Dendritic cell treated with granulocyte-macrophage colony-stimulating factor and Interleukin-4, amounts not matched to agents 40 ng/mL and 50 ng/mL, for 4 days (primary cell): ENCODE results near the gene ULK4.

Experiments used
- H3K27ac Mint-ChIP-seq: one replicate; pipeline ENCODE4 v1.8.0; 2022; ENCODE audit warnings: mild to moderate bottlenecking, mixed read lengths
- H3K27me3 Mint-ChIP-seq: one replicate; pipeline ENCODE4 v1.8.0; 2022; ENCODE audit warnings: mild to moderate bottlenecking, mixed read lengths
- H3K36me3 Mint-ChIP-seq: one replicate; pipeline ENCODE4 v1.8.0; 2022; ENCODE audit warnings: low read depth, mixed read lengths
- H3K4me1 Mint-ChIP-seq: one replicate; pipeline ENCODE4 v1.8.0; 2022; ENCODE audit warnings: low read depth, mixed read lengths
- H3K4me3 Mint-ChIP-seq: one replicate; pipeline ENCODE4 v1.8.0; 2022; ENCODE audit warnings: mild to moderate bottlenecking, moderate library complexity, mixed read lengths
- H3K9me3 Mint-ChIP-seq: one replicate; pipeline ENCODE4 v1.8.0; 2022; ENCODE audit warnings: mixed read lengths
- intact Hi-C: fragments of 100-400 bp; cut with micrococcal nuclease; formaldehyde crosslinking; loops from one replicate; pipeline ENCODE4 v1.15.0; 2022

Gene ULK4

DNA sequence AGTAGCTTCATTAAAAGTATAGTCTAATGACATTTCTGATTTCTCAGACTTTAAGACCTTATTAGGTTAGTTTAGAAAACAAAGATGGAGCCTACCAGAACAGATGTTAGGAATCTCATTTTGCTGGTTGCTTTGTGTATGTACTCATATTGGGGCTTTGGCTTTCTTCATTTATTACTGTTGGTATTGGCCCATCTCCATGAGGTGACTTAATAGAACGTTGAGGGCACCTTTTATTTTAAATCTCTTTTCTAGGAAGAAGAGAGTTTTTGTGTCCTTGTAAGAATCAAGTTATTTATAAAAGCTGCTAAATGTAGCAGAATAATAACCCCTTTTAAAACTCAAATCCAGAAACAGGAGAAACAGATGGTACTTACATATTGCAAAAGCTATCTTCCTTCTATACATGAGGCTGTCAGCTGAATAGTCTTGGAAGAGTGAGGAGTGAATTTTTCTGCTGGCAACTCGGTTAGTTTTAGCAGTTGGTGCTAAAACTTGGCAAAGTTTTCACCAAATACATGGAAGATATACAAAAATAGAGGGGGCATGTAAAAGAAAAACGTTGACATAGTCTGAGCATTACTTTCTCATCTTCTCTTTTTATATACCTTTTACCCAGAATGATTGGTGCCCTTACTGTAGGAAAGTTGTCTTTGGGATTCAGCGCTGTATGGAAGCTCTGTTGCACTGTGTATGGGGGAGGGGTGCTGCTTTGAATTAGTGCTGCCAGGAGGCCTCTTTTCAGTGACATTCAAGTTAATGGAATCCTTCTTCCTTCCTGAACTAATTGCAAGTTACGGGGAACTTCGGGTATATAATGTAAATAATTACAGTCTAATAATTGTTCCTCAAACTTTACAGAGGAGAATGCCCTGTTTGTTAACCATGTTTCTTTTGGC lies 726.8 kb downstream of the ULK4 start:
- Mint-ChIP-seq H3K9me3 (no peaks in the 10 kb centered on the region), H3K27ac (no peak overlapping the region), H3K27me3 (no peaks in the 10 kb centered on the region), H3K4me3 (no peak overlapping the region), H3K36me3 (peaks cover 100% of the 10 kb centered on the region), H3K4me1 (no peaks in the 10 kb centered on the region)
- intact Hi-C loops = no loop called here

DNA sequence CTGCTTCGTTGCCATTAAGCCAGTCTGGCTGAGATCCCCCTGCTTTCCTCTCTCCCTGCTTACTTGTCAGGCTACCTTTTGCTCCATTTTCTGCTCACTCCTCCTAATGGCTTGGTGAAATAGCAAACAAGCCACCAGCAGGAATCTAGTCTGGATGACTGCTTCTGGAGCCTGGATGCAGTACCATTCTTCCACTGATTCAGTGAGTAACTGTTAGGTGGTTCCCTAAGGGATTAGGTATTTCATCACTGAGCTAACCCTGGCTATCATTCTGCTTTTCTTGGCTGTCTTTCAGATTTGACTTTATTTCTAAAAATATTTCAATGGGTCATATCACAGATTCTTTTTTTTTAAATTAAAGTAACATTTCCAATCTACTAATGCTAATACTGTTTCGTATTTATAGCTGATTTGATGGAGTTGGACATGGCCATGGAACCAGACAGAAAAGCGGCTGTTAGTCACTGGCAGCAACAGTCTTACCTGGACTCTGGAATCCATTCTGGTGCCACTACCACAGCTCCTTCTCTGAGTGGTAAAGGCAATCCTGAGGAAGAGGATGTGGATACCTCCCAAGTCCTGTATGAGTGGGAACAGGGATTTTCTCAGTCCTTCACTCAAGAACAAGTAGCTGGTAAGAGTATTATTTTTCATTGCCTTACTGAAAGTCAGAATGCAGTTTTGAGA lies 737.6 kb downstream of the ULK4 start:
- Mint-ChIP-seq H3K36me3 (peaks cover 57% of the 10 kb centered on the region), H3K4me1 (peaks cover 35% of the 10 kb centered on the region), H3K27ac (no peak overlapping the region), H3K9me3 (no peaks in the 10 kb centered on the region), H3K4me3 (no peak overlapping the region), H3K27me3 (no peaks in the 10 kb centered on the region)
- intact Hi-C loops = no loop called here

DNA sequence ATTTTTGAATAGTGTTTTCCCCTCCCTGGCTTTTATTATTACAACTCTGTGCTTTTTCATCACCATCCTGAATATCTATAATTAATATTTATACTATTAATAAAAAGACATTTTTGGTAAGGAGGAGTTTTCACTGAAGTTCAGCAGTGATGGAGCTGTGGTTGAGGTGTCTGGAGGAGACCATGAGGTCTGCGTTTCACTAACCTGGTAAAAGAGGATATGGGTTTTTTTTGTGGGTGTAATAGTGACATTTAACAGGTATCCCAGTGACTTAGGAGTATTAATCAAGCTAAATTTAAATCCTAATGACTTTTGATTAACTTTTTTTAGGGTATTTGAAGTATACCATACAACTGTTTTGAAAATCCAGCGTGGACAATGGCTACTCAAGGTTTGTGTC lies 738.2 kb downstream of the ULK4 start:
- Mint-ChIP-seq H3K27ac (no peak overlapping the region), H3K36me3 (peaks cover 51% of the 10 kb centered on the region), H3K4me1 (peaks cover 40% of the 10 kb centered on the region)

DNA sequence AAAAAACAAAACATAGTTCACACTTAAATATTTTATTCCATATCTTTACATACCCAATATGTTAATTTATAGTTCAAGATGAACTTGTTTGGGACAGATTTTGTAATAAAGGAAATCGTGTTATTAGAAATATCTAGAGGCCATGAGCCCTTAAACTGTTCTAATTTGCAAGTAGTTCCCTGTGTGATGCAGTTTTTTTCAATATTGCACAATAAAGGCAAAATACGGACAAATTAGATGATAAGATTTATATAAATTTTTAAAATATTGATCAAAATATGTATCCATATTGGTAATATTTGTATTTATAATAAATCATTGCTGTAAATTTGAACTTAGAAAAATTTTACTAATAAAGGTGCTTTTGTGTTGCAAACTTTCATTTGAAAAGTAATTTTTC lies 738.8 kb downstream of the ULK4 start:
- intact Hi-C loops = no loop called here
- no peak overlapping the region for H3K27ac Mint-ChIP-seq
- H3K9me3 Mint-ChIP-seq = no peaks in the 10 kb centered on the region
- peaks cover 45% of the 10 kb centered on the region for H3K36me3 Mint-ChIP-seq
- H3K4me3 Mint-ChIP-seq = no peak overlapping the region
- no peaks in the 10 kb centered on the region for H3K27me3 Mint-ChIP-seq
- peaks cover 35% of the 10 kb centered on the region for H3K4me1 Mint-ChIP-seq

More for the DNA sequence above, 738.2 kb downstream of the ULK4 start:
- H3K4me3 Mint-ChIP-seq = no peak overlapping the region
- no peaks in the 10 kb centered on the region for H3K27me3 Mint-ChIP-seq
- intact Hi-C loops = no loop called here
- no peaks in the 10 kb centered on the region for H3K9me3 Mint-ChIP-seq

DNA sequence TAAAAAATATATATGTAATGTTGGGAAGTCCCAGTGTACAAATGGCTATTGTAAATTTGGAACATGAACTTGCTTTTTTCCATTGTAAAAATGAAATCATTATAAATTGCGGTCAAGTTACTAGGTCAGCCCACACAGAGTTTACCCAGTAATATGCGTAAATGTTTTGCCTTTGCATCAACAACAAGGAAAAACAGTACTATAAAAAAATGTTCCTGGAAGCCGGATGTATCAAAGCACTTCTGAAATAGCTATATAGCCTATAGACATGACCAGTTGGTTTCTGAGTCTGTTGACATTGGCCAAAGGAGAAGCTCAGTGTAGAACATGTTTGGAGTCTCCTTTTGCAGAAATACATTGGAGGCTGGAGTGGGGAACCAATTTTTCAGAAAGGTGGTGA lies 739.4 kb downstream of the ULK4 start:
- intact Hi-C loops = no loop called here
- Mint-ChIP-seq H3K9me3 (no peaks in the 10 kb centered on the region), H3K27me3 (no peaks in the 10 kb centered on the region), H3K36me3 (peaks cover 39% of the 10 kb centered on the region), H3K4me1 (peaks cover 40% of the 10 kb centered on the region), H3K4me3 (no peak overlapping the region), H3K27ac (no peak overlapping the region)

DNA sequence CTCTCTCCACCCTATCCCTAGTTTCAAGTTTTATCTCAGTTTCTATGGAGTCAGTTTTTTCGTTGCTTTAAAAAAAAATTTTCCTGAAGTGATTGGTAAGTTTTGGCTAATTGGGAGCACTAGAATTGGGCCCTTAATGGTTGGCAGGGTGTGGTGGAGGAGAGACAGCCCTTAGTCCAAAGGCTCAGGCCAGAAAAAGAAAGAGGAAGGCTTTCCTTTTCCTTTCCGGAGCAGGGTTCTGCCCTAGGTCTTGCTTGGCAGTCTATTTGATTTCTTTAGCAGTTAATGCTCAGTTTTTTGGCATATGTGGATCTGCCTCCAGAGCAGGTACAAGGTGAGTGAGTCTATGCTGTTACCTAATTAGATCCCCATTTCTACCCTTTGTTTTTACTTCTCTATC lies 739.9 kb downstream of the ULK4 start:
- Mint-ChIP-seq H3K27ac (peak overlapping the region; percentile 22), H3K27me3 (no peaks in the 10 kb centered on the region), H3K9me3 (no peaks in the 10 kb centered on the region), H3K4me3 (no peak overlapping the region), H3K36me3 (peaks cover 34% of the 10 kb centered on the region), H3K4me1 (peaks cover 42% of the 10 kb centered on the region)
- intact Hi-C loops = no loop called here

DNA sequence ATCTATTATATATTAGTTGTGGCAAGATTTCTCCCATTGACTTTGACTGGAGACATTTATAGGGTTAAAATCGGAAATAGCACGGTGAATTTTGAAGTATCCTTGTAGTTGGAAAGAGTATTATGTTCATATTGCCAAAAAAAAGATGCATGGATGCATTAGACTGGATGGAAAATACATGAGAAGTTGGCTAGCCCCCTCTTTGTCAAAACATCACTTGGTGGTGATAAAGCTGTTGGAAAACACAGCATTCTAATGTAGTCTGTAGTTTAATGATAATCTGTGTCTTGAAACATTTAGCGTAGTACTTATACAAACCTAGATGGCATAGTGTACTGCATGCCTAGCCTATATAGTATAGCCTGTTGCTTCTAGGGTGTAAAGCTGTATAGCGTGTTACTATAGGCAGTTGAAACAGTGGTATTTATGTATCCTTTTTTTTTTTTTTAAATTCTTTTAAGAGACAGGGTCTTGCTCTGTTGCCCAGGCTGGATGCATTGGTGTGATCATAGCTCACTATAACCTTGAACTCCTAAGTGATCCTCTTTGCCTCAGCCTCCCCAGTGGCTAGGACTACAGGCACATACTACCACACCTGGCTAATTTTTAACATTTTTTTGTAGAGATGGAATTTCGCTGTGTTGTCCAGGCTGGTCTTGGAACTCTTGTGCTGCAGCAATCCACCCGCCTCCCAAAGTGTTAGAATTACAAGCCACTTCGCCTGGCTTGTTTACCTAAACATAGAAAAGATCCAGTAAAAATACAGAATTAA lies 740.8 kb downstream of the ULK4 start:
- Mint-ChIP-seq H3K9me3 (no peaks in the 10 kb centered on the region), H3K27me3 (no peaks in the 10 kb centered on the region), H3K36me3 (peaks cover 25% of the 10 kb centered on the region), H3K4me1 (peaks cover 47% of the 10 kb centered on the region), H3K4me3 (no peak overlapping the region), H3K27ac (peak overlapping the region; percentile 22)
- intact Hi-C loops = no loop called here

DNA sequence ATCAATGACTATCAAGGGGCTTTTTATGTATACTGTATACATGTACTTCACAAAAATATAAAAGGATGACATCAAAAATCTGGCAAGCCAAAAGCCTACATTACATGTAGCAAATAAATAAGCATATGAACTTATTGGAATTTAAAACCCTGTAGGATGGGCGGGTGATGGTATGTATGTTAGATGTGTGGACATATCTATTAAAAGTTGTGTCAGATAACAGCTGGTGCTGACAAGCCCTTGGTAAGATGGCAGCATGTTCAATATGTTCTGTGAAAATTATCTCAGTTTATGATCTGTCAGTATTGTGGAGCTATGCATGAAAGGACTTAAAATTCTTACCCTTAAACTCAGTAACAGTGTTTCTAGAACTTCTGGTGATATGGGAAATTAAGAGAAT lies 742.5 kb downstream of the ULK4 start:
- H3K27ac Mint-ChIP-seq = no peak overlapping the region
- H3K4me1 Mint-ChIP-seq = peaks cover 54% of the 10 kb centered on the region
- no peaks in the 10 kb centered on the region for H3K27me3 Mint-ChIP-seq
- intact Hi-C loops = no loop called here
- H3K9me3 Mint-ChIP-seq = no peaks in the 10 kb centered on the region
- peaks cover 8% of the 10 kb centered on the region for H3K36me3 Mint-ChIP-seq
- H3K4me3 Mint-ChIP-seq = no peak overlapping the region

DNA sequence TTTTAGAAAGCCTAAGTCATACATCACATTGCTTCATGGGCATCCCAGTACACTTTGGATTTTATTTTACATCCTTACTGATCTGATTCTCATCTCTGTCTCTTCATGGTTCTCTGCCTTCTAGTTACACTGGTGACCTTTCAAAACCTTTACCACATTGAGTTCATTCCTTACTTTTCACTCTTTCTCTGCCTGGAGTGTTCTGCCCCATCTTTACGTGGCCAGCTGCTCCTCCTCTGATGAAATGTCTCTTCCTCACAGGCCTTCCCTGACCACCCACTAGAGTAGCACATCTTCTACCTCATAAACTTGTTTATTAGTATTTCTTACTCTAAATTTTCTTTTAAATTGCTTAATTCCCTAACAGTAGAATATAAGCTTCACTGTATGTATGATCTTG lies 744.9 kb downstream of the ULK4 start:
- Mint-ChIP-seq H3K27me3 (no peaks in the 10 kb centered on the region), H3K9me3 (no peaks in the 10 kb centered on the region), H3K27ac (no peak overlapping the region), H3K4me1 (peaks cover 68% of the 10 kb centered on the region), H3K36me3 (peaks cover 2% of the 10 kb centered on the region), H3K4me3 (no peak overlapping the region)
- intact Hi-C loops = no loop called here

DNA sequence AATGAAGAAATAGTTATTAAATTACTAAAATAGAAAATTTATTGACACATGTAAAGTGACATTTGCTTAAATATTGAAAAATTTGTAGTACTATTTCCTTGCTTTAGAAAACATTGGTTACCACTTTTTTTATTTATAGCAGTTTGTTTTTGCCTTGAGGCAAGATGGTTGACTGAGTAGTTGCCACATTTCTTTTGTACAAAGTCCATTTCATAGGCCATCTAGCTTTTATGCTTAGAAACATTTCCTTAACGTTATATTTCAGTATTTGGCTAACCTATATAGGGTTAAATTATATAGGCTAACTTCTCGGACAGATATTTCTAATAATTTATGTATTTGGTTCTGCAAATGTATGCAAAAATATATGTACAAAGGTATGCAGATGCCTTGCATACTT lies 745.5 kb downstream of the ULK4 start:
- H3K4me3 Mint-ChIP-seq = no peak overlapping the region
- H3K27ac Mint-ChIP-seq = no peak overlapping the region
- H3K9me3 Mint-ChIP-seq = no peaks in the 10 kb centered on the region
- intact Hi-C loops = no loop called here
- H3K4me1 Mint-ChIP-seq = peaks cover 68% of the 10 kb centered on the region
- H3K27me3 Mint-ChIP-seq = no peaks in the 10 kb centered on the region
- peaks cover 8% of the 10 kb centered on the region for H3K36me3 Mint-ChIP-seq

DNA sequence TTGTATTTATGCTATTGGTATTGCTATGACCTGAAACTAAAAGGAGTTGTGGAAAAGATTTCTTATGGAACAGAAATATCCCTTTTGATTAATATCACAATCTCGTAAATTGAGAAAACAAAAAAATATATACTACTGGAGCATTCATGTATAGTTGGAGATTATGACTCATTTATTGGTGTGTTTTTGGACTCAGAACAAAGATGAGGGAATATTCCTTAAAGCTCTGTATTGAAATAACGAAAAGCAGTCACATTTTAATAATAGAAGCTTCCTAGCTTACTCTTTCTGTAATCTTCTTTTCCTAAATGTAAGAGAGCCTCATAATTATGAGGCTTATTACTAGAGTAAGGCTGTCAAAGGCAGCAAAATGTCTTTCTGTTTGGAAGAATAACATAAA lies 748.3 kb downstream of the ULK4 start:
- H3K9me3 Mint-ChIP-seq = no peaks in the 10 kb centered on the region
- intact Hi-C loops = no loop called here
- no peak overlapping the region for H3K27ac Mint-ChIP-seq
- H3K4me1 Mint-ChIP-seq = peaks cover 57% of the 10 kb centered on the region
- peaks cover 15% of the 10 kb centered on the region for H3K36me3 Mint-ChIP-seq
- H3K27me3 Mint-ChIP-seq = no peaks in the 10 kb centered on the region
- no peak overlapping the region for H3K4me3 Mint-ChIP-seq

DNA sequence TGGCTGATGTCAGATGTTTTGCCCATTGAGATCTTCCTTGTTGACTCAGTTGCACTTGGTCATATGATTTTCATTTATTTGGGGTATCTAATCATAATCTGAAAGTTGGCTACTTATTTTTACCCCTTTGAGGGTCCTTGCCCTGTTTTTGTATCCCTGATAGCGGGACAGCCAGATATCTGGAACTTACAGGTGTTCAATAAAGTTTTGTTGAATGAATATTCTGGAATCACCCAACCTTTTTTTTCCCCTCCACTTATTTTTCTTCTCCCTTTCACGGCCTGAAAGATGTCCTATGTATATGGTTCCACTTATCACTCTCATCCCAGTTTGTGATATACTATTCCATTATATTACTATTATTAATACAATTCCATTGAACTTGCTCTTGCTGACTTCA lies 749.8 kb downstream of the ULK4 start:
- intact Hi-C loops = no loop called here
- no peak overlapping the region for H3K4me3 Mint-ChIP-seq
- peaks cover 20% of the 10 kb centered on the region for H3K36me3 Mint-ChIP-seq
- H3K9me3 Mint-ChIP-seq = no peaks in the 10 kb centered on the region
- H3K4me1 Mint-ChIP-seq = peaks cover 63% of the 10 kb centered on the region
- no peak overlapping the region for H3K27ac Mint-ChIP-seq
- no peaks in the 10 kb centered on the region for H3K27me3 Mint-ChIP-seq

DNA sequence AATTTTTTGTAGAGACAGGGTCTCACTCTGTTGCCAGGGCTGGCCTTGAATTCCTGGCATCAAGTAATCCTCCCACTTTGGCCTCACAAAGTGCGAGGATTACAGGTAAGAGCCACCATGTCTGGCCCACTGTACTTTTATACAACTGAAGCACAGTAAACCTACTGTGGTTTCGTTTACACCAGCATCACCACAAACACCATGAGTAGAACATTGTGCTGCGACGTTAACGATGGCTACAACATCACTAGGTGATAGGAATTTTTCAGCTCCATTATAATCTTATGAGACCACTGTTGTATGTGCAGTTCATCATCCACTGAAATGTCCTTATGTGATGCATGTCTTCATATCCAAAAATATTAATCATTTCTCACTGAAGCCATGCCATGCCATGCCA lies 750.9 kb downstream of the ULK4 start:
- H3K4me1 Mint-ChIP-seq = peaks cover 69% of the 10 kb centered on the region
- H3K27ac Mint-ChIP-seq = no peak overlapping the region
- no peaks in the 10 kb centered on the region for H3K27me3 Mint-ChIP-seq
- intact Hi-C loops = no loop called here
- no peak overlapping the region for H3K4me3 Mint-ChIP-seq
- H3K9me3 Mint-ChIP-seq = no peaks in the 10 kb centered on the region
- peaks cover 20% of the 10 kb centered on the region for H3K36me3 Mint-ChIP-seq

DNA sequence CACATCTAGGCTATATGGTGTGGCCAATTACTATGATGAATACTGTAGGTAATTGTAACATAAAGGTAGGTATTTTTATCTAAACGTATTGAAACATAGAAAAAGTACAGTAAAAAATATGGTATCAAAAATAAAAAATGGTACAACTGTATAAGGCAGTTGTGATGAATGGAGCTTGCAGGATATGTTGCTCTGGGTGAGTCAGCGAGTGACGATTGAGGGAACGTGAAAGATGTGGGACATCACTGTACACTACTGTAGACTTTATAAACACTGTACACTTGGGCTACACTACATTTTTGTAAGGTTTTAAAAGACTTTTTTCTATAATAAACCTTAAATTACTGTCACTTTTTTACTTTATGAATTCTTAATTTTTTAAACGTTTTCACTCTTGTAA lies 752.3 kb downstream of the ULK4 start:
- Mint-ChIP-seq H3K27me3 (no peaks in the 10 kb centered on the region), H3K36me3 (peaks cover 20% of the 10 kb centered on the region), H3K27ac (no peak overlapping the region), H3K4me3 (no peak overlapping the region), H3K9me3 (no peaks in the 10 kb centered on the region), H3K4me1 (peaks cover 72% of the 10 kb centered on the region)
- intact Hi-C loops = loop anchor here (10.0 kb wide), 3 partner anchors 455 to 735 kb away; partner anchors contain the start of gene ZNF619
